H1 (cell line): Measurements from ENCODE around the gene EPHA10. TPM values are rescaled to one million over a fixed set of nuclear protein-coding genes. Genes with fewer than 3 reads are reported as not detected.

Source experiments
- CTCF ChIA-PET: fragments of 300-600 bp; sonication (Branson Sonifier 250); formaldehyde crosslinking; loops from one replicate; lab custom pipeline; 2021; ENCODE audit not compliant: partially characterized antibody; lab: Charles Lee
- POLR2A ChIA-PET: fragments of 300-600 bp; sonication (Branson Sonifier 250); formaldehyde crosslinking; loops from one replicate; lab custom pipeline; 2021; ENCODE audit warnings: inconsistent platforms; ENCODE audit not compliant: partially characterized antibody; lab: Charles Lee
- DNase-seq, 2 experiments: peaks; one replicate each; pipeline versions ENCODE4 v3.0.0 to v3.0.0-alpha.2; 2010 to 2022; ENCODE audit warnings: low spot score in 2 of 2, low read depth in 1 of 2, mixed read lengths in 1 of 2
- FAIRE-seq: peaks from 2 replicates; lab custom pipeline; 2011; peaks lifted over from hg19 to GRCh38; lab: Jason Lieb, UNC
- H2AFZ ChIP-seq: 2 replicates; pipeline ENCODE4 v1.8.1; 2012; ENCODE audit warnings: low read length, inconsistent platforms
- H2AK5ac ChIP-seq: 2 replicates; pipeline ENCODE4 v1.6.1; 2013; ENCODE audit warnings: low read depth, low read length
- H2BK120ac ChIP-seq: replicated peaks from 2 replicates; pipeline ENCODE3; 2013; ENCODE audit warnings: low read depth, low read length, inconsistent platforms
- H2BK12ac ChIP-seq: 2 replicates; pipeline ENCODE4 v1.6.1; 2013; ENCODE audit warnings: low read depth, low read length
- H2BK15ac ChIP-seq: 2 replicates; pipeline ENCODE4 v1.6.1; 2013; ENCODE audit warnings: low read length
- H2BK20ac ChIP-seq: 2 replicates; pipeline ENCODE4 v1.6.1; 2013; ENCODE audit warnings: low read length
- H2BK5ac ChIP-seq: 2 replicates; pipeline ENCODE4 v1.6.1; 2013; ENCODE audit warnings: low read depth, low read length
- H3K14ac ChIP-seq: 2 replicates; pipeline ENCODE4 v1.6.1; 2013; ENCODE audit warnings: inconsistent platforms; ENCODE audit not compliant: insufficient read length
- H3K18ac ChIP-seq: 2 replicates; pipeline ENCODE4 v1.6.1; 2013; ENCODE audit warnings: low read length; ENCODE audit errors: extremely low read depth
- H3K23ac ChIP-seq: 2 replicates; pipeline ENCODE4 v1.6.1; 2013; ENCODE audit warnings: inconsistent platforms; ENCODE audit not compliant: insufficient read length
- H3K23me2 ChIP-seq: 2 replicates; pipeline ENCODE4 v1.6.1; 2013; ENCODE audit warnings: low read depth, low read length
- H3K27ac ChIP-seq: 2 replicates; pipeline ENCODE4 v1.6.1; 2011; ENCODE audit warnings: low read depth, low read length, inconsistent platforms
- H3K27me3 ChIP-seq, 4 experiments: replicated peaks in 1 of 4; 1 replicate in 1 of 4; 2 replicates in 3 of 4; pipeline versions ENCODE4 v1.6.1 to v1.8.1; 2011 to 2013; ENCODE audit warnings: low read length in 3 of 4, mild to moderate bottlenecking in 3 of 4, inconsistent platforms in 2 of 4, mixed read lengths in 2 of 4, moderate library complexity in 1 of 4; ENCODE audit not compliant: control insufficient read depth in 3 of 4, insufficient read depth in 3 of 4; ENCODE audit errors: extremely low read depth in 1 of 4
- H3K36me3 ChIP-seq, 4 experiments: 2 replicates each; pipeline versions ENCODE4 v1.6.1 to v1.8.1; 2011 to 2013; ENCODE audit warnings: mild to moderate bottlenecking in 4 of 4, low read length in 3 of 4, moderate library complexity in 2 of 4, control low read depth in 1 of 4, inconsistent platforms in 1 of 4; ENCODE audit not compliant: insufficient read depth in 4 of 4, control insufficient read depth in 2 of 4
- H3K4ac ChIP-seq: replicated peaks from 2 replicates; pipeline ENCODE3; 2013; ENCODE audit warnings: low read length, low read depth, mixed read lengths, inconsistent platforms; ENCODE audit not compliant: insufficient read length
- H3K4me1 ChIP-seq, 4 experiments: replicated peaks in 1 of 4; 1 replicate in 1 of 4; 2 replicates in 3 of 4; pipeline versions ENCODE4 v1.6.1 to v1.8.1; 2011 to 2013; ENCODE audit warnings: low read length in 3 of 4, inconsistent platforms in 2 of 4, mixed read lengths in 1 of 4; ENCODE audit not compliant: insufficient read depth in 4 of 4, control insufficient read depth in 3 of 4
- H3K4me2 ChIP-seq, 2 experiments: 2 replicates each; pipeline versions ENCODE4 v1.6.1 to v1.8.1; 2011 to 2013; ENCODE audit warnings: low read depth in 2 of 2, low read length in 2 of 2, control low read depth in 1 of 2, inconsistent platforms in 1 of 2, mild to moderate bottlenecking in 1 of 2; ENCODE audit not compliant: insufficient read depth in 1 of 2
- H3K4me3 ChIP-seq, 4 experiments: fragments of 200-600, 300-600 bp in 1 of 4; sonication (generic), shearing (Covaris generic), sonication (Bioruptor Twin) in 1 of 4; 2 replicates each; pipeline versions ENCODE4 v1.5.1 to v1.8.1; 2011 to 2016; ENCODE audit warnings: low read length in 4 of 4, low read depth in 3 of 4, control low read depth in 2 of 4, inconsistent platforms in 2 of 4, mild to moderate bottlenecking in 2 of 4, mixed read lengths in 1 of 4, moderate library complexity in 1 of 4; ENCODE audit not compliant: insufficient read depth in 2 of 4; ENCODE audit errors: extremely low read depth in 1 of 4
- H3K56ac ChIP-seq: replicated peaks from 2 replicates; pipeline ENCODE3; 2013; ENCODE audit warnings: low read depth, mild to moderate bottlenecking, mixed read lengths, low read length, inconsistent platforms; ENCODE audit not compliant: insufficient read length
- H3K79me1 ChIP-seq: 2 replicates; pipeline ENCODE4 v1.6.1; 2013; ENCODE audit warnings: low read depth, low read length, control low read depth
- H3K79me2 ChIP-seq, 2 experiments: 2 replicates each; pipeline versions ENCODE4 v1.6.1 to v1.8.1; 2012 to 2013; ENCODE audit warnings: low read length in 2 of 2, mild to moderate bottlenecking in 2 of 2, inconsistent platforms in 1 of 2; ENCODE audit not compliant: insufficient read depth in 2 of 2, control insufficient read depth in 1 of 2
- H3K9ac ChIP-seq, 4 experiments: replicated peaks in 1 of 4; 1 replicate in 1 of 4; 2 replicates in 3 of 4; pipeline versions ENCODE4 v1.6.1 to v1.8.1; 2011 to 2013; ENCODE audit warnings: low read depth in 3 of 4, low read length in 3 of 4, control low read depth in 2 of 4, mild to moderate bottlenecking in 2 of 4, moderate library complexity in 2 of 4, inconsistent platforms in 1 of 4; ENCODE audit errors: extremely low read depth in 1 of 4
- H3K9me3 ChIP-seq, 2 experiments: 2 replicates each; pipeline versions ENCODE4 v1.6.1 to v1.8.1; 2012 to 2013; ENCODE audit warnings: mild to moderate bottlenecking in 2 of 2, moderate library complexity in 2 of 2, control low read depth in 1 of 2, inconsistent platforms in 1 of 2, low read depth in 1 of 2, low read length in 1 of 2, mixed read lengths in 1 of 2; ENCODE audit not compliant: insufficient read depth in 2 of 2
- H4K20me1 ChIP-seq, 2 experiments: replicated peaks in 1 of 2; 2 replicates each; pipeline versions ENCODE3 to v1.8.1; 2011 to 2013; ENCODE audit warnings: inconsistent platforms in 2 of 2, low read length in 2 of 2, mild to moderate bottlenecking in 1 of 2; ENCODE audit not compliant: insufficient read depth in 2 of 2, control insufficient read depth in 1 of 2
- H4K5ac ChIP-seq: 2 replicates; pipeline ENCODE4 v1.6.1; 2013; ENCODE audit warnings: low read length, low read depth, mixed read lengths, inconsistent platforms; ENCODE audit not compliant: insufficient read length
- H4K8ac ChIP-seq: 2 replicates; pipeline ENCODE4 v1.8.0; 2013; ENCODE audit warnings: mild to moderate bottlenecking, moderate library complexity, low read length, inconsistent platforms; ENCODE audit not compliant: insufficient read depth; ENCODE audit errors: extremely low read depth
- H4K91ac ChIP-seq: replicated peaks from 2 replicates; pipeline ENCODE3; 2013; ENCODE audit warnings: low read length, mixed read lengths, inconsistent platforms; ENCODE audit not compliant: insufficient read length
- MAFK ChIP-seq: IDR thresholded peaks from 2 replicates; pipeline ENCODE4 v1.6.1; 2012; ENCODE audit warnings: low read depth, mild to moderate bottlenecking, improper control_type of control experiment, low read length
- POLR2A ChIP-seq, 2 experiments: IDR thresholded peaks; 1 replicate in 1 of 2; 2 replicates in 1 of 2; pipeline ENCODE4 v1.6.1; 2011; ENCODE audit warnings: low read depth in 2 of 2, low read length in 2 of 2, mild to moderate bottlenecking in 2 of 2; ENCODE audit errors: control extremely low read depth in 1 of 2
- TCF12 ChIP-seq: IDR thresholded peaks from 2 replicates; pipeline ENCODE4 v1.6.1; 2011; ENCODE audit warnings: low read depth, mild to moderate bottlenecking, low read length
- WGBS, 2 experiments: shearing (Covaris generic) in 1 of 2; methylation state at CpG; one replicate each; pipeline versions ENCODE4 v1.1.6 to v1.1.7; 2013 to 2015; ENCODE audit warnings: low lambda C conversion rate in 2 of 2, mixed read lengths in 2 of 2, inconsistent platforms in 1 of 2, low coverage in 1 of 2, missing lambda C conversion rate in 1 of 2; ENCODE audit not compliant: insufficient replicate concordance in 2 of 2, insufficient coverage in 1 of 2, insufficient read length in 1 of 2; ENCODE audit errors: extremely low coverage in 1 of 2, missing lambda C conversion rate in 1 of 2; 5-methylcytosine and 5-hydroxymethylcytosine counted together
- polyA plus RNA-seq, 7 experiments: library from polyadenylated mRNA; depleted of rRNA in 3 of 7; stranded (reverse) in 5 of 7; unstranded in 2 of 7; fragments of >200 nt in 5 of 7; fragments of 200-250 nt in 2 of 7; gene quantifications; 1 replicate in 5 of 7; 2 replicates in 1 of 7; 4 replicates in 1 of 7; pipeline versions ENCODE4 v1.2.1 to v1.2.3, GENCODE V29; 2011 to 2013; ENCODE audit warnings: missing spikeins in 2 of 7, mixed read lengths in 2 of 7
- total RNA-seq: library from RNA; stranded (reverse); fragmentation: NEBNext Ultra II Directional; extraction: Animal tissue kit (Norgen Biotek cat#: 25700); gene quantifications from 2 replicates; pipeline ENCODE4 v1.2.1, GENCODE V29; 2021

EPHA10 gene
- total and polyA plus RNA-seq, 2 of the 8 experiments (the other 6 are each of a cell fraction or from before 2014, with no cell fraction given): 0.54 to 1.0 TPM

DNA sequence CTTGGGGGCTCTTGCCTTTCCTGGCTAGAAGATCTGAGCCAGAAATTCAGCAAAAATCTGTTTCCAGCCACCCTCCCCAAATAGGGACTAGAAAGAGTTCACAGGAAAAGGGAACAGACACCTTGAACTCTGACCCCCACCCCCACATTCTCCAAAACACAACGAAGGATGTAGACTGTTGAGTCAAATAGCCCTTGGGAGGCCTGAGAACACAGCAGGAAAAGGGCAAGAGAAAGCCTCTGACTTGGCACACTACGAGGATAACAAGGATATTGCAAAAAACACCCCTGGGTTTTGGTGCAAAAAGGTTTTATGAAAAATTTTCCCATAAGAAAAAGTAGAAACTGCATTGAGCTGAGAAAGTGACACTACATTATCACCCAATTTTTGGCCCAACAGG, 45.0 kb upstream of the EPHA10 start:
- H3K18ac ChIP-seq: no peak overlapping the region
- no peak overlapping the region for H2AK5ac ChIP-seq
- H3K9ac ChIP-seq: no peak overlapping the region
- no peak overlapping the region for H3K14ac ChIP-seq
- H3K23ac ChIP-seq: no peak overlapping the region
- H3K4me3 ChIP-seq: no peak overlapping the region
- no peak overlapping the region for H2BK5ac ChIP-seq
- ChIA-PET POLR2A (no interaction called here), CTCF (no interaction called here)
- no peak for FAIRE-seq
- no peak overlapping the region for H2BK15ac ChIP-seq
- no peak overlapping the region for H3K4ac ChIP-seq
- H3K27me3 ChIP-seq: no peaks in the 10 kb centered on the region
- no peak overlapping the region for H2BK120ac ChIP-seq
- no peak for TF ChIP-seq TCF12
- no peak for TF ChIP-seq MAFK
- no peak for TF ChIP-seq POLR2A (IDR thresholded peaks at IDR 0.05; ENCODE audit: control extremely low read depth in 1 of 2, low read depth in 2 of 2, low read length in 2 of 2)
- H2BK20ac ChIP-seq: no peak overlapping the region
- 80% methylated on average over 2 of the region's 2 CpGs; no CpG with 5 or more reads in 1 of the 2 experiments for WGBS, 2 experiments
- no peak overlapping the region for H3K56ac ChIP-seq
- no peak for DNase-seq
- H2BK12ac ChIP-seq: no peak overlapping the region
- H3K23me2 ChIP-seq: peaks cover 5% of the 10 kb centered on the region; the same call in 1 of the 2 replicates
- H4K20me1 ChIP-seq: peaks cover 0 to 17% of the 10 kb centered on the region in 2 experiments
- no peak overlapping the region for H3K27ac ChIP-seq
- H4K8ac ChIP-seq: no peak overlapping the region
- no peak overlapping the region for H4K5ac ChIP-seq
- no peaks in the 10 kb centered on the region for H3K9me3 ChIP-seq
- H3K4me2 ChIP-seq: no peak overlapping the region; a peak in 1 of 4 replicates
- peaks cover 8 to 29% (median 13%) of the 10 kb centered on the region in 4 experiments for H3K36me3 ChIP-seq
- peaks cover 8 to 15% of the 10 kb centered on the region in 2 experiments for H3K79me2 ChIP-seq
- no peak overlapping the region for H4K91ac ChIP-seq
- peaks cover 4 to 14% (median 10%) of the 10 kb centered on the region in 4 experiments; a peak in 6 of 7 replicates for H3K4me1 ChIP-seq
- no peak overlapping the region for H2AFZ ChIP-seq
- peaks cover 8% of the 10 kb centered on the region for H3K79me1 ChIP-seq
